HT-29 (cell line): ENCODE results near the gene CXCL5. TPM values are rescaled to one million over a fixed set of nuclear protein-coding genes. Genes with fewer than 3 reads are reported as not detected.

Experiments used
- DNase-seq: peaks from one replicate; pipeline ENCODE4 v3.0.0-alpha.2; 2015; ENCODE audit warnings: low spot score
- total RNA-seq: library from RNA; depleted of rRNA; stranded (reverse); fragments of >200 nt; shearing (Covaris generic); gene quantifications from 2 replicates; pipeline ENCODE4 v1.2.3, GENCODE V29; 2014; rRNA removed

The CXCL5 gene
- not detected in 2 replicates for total RNA-seq

DNA sequence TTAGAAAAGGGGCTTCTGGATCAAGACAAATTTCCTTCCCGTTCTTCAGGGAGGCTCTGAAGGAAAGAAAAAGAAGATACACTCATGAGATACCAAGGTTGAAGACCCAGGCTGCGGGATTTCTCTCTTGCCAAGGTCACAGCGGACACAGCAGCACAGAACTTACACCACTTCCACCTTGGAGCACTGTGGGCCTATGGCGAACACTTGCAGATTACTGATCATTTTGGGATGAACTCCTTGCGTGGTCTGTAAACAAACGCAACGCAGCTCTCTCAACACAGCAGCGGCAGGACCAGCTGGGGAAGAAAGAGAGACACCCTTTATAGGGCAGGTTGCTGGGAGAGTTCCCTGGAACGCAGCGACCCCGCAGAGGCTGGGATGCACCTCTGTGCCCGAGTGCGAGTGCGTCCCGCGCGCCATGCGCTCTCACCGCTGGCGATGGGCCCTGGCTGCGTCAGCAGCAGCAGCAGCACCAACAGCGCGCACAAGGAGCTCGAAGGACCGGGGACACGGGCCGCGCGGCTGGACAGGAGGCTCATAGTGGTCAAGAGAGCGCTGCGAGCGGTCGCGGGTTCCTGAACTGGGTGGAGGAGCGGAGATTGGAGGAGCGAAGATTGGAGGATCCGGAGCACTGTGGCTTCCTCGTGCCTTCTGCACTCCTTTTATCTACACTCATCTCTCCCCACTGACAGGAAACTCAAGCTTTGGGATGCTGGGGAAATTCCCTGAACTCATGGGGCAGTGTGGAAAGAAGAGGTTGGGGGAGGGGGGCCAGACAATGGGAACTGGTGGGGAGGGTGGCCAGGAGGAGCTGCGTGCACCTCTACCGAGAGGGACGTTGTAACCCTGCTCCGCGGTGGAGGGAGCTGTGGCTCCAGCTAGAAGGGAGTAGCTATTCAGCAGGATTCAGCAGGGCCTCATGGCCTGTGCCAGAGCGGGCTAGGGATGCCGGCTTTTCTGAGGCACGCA is at the start of gene CXCL5:
TSS of gene CXCL5 (minus strand) at position 638 of the 972 bp plus-strand sequence. CDS start at position 542, 96 bp downstream.
- no peak for DNase-seq

DNA sequence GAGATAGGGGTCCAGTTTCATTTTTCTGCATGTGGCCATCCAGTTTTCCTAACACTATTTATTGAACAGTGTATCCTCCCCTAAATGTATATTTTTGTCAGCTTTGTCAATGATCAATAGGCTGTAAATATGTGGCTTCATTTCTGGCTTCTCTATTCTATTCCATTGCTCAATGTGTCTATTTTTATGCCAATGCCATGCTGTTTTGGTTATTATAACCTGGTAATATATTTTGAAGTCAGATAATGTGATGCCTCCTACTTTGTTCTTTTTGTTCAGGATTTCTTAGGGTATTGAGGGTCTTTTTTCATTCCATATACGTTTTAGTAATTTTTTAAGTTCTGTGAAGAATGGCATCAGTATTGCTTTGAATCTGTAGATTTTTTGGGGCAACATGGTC is 48.7 kb upstream of the CXCL5 start:
- no peak for DNase-seq

DNA sequence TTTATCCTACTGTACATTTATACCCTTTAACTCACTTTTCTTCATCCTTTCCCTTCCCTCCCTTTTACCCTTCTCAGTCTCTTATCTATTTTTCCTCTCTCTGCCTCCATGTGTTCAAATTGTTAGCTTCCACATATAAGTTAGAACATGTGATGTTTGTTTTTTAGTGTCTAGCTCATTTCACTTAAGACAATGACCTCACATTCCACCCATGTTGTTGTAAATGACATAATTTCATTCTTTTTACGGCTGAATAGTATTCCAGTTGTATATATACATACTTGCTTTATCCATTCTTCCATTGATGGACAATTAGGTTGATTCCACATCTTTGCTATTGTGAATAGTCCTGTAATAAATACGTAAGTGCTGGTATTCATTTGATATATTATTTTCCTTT is 47.3 kb upstream of the CXCL5 start:
- no peak for DNase-seq

DNA sequence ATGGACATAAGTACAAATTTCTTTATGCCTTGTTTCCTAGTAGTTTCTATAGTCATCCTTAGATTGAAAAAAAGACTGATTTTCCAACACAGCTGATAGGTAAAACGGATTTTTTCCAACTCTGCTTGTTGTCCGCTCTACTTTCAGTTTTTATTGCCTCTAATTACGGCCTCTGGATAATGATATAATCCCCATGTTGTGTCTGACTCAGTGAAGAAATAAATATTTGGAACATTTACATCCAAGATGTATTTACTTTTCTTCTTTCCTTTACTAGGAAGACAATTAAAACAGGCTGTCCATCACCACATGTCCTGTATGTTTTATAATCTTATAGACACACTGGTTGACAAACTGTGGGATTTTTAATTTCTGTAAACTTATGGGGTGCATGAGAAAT is 46.8 kb upstream of the CXCL5 start:
- DNase-seq: no peak

DNA sequence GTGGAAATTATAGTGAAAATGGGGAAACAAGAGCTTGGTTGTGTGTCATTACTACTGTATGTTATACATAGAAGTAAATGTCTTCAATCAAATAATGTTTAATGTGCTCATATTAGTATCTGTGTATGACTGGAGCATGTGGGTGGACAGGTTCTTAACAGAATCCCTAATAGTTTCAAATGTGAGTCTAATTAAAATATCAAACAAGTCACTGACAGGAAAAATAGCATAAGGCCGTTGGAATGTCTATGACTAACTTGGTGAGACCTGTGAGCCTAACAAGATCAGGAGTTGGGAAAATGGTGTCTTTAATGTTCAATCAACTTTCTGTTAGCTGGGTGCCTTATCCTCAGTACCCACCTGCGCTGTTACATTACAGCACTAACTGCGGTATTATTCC is 46.2 kb upstream of the CXCL5 start:
- DNase-seq: no peak

DNA sequence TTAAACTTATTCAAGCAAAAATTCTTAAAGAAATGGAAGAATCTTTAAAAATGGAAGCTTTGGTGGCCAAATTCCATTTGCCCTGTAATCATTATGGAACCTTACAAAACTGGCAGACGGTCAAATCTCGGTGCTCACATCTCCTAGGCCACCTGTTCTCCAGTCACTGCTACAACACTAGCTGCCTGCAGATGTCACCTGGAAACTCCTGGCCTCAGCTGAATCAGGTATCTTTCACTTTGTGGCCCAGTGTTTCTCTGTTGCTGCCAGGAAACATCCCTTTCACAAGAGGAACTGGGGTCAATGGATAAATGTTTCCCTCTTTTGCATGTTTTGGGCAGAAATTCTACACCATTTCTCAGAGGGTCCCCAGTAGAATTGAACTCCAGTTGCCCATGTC is 44.2 kb upstream of the CXCL5 start:
- peak; percentile 63 for DNase-seq

DNA sequence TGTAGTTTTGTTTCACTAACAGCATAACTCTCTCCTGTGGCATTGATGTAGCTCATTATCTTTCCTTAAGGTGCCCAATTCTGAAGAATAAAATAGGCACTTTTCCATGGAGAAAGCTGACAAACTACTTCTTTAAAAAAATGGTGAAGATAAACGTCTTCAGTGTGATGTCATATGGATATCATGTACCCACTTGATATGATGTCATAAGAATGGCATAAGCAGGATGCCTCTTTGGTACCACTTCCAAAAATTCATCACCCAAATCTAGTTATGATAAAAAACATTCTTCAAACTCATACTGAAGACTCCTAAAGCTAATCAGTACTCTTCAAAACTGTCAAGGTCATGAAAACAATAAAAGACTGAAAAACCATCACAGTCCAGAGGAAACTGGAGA is 42.9 kb upstream of the CXCL5 start:
- DNase-seq: no peak

DNA sequence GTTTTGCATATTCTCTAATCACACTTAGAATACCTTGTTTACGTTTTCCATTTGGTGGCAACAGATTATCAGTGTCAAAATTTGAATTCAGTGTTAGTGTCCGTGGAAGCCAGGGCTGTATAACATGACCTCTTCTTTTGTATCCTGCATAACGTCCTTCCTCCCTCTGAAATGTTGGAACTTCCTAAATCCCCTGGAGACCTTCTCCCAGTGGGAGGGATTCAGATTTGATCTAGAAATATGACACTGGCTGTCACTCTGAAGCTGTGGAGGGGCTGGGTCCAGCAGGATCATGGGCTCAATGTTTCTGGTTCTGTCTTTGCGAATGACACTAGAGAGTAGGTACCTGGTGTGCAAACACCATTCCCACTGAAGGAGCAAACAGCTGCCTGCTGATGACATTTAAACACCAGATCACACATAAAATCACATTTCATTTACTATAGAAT is 40.9 kb upstream of the CXCL5 start:
- no peak for DNase-seq

DNA sequence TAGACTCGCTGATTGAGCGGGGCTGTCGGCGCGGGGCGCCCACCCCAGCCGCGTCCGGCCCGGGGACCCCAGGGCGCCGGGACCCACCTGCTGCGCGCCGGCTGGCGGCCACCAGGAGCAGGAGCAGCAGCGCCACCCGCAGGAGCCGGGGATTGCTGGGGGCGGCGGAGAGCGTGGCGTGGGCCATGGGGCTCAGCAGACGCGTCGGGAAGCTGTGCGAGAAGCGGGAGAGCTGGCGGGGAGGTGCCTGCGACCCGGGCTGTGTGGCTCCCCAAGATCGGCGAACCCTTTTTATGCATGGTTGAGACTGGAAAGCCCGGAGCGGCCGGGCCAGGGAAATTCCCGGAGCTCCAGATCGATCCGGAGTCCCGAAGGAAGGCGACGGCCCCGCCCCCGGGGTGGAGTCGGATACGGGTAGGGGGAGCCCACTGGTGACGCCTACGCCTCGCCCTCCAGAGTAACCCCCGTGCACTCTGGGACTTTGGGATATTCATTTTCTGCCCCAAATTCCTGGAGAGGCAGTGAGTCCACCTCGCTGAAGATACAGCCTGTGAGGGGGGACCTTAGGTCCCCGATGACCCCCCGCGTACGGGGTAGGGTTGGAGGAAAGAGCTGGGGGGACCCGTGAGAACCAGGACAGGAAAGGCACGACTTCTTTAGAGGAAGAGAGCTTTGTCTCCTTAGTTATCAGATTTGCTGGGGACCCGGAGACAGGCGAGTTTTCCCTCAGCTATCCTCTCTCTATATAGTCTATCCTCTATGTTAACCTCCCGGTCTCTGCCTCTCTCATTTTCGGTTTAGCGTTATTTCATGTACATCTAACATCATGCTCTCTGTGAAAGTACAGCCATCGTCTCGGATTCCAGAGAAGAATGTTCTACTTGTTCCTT is 40.2 kb upstream of the CXCL5 start, which contains the start of gene CXCL3:
TSS of gene CXCL3 (minus strand) at position 265 of the 890 bp plus-strand sequence. CDS start at position 187, 78 bp downstream.
- DNase-seq: peak; percentile 54

DNA sequence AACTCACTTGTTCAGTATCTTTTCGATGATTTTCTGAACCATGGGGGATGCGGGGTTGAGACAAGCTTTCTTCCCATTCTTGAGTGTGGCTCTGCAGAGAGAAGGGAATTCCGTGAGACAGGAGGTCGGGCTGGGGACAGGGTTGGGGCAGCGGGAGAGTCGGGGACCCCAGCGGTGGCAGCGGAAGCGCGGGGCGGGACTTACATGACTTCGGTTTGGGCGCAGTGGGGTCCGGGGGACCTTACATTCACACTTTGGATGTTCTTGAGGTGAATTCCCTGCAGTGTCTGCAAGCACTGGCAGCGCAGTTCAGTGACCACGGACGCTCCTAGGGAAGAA is 39.6 kb upstream of the CXCL5 start:
- DNase-seq: peak; percentile 27

DNA sequence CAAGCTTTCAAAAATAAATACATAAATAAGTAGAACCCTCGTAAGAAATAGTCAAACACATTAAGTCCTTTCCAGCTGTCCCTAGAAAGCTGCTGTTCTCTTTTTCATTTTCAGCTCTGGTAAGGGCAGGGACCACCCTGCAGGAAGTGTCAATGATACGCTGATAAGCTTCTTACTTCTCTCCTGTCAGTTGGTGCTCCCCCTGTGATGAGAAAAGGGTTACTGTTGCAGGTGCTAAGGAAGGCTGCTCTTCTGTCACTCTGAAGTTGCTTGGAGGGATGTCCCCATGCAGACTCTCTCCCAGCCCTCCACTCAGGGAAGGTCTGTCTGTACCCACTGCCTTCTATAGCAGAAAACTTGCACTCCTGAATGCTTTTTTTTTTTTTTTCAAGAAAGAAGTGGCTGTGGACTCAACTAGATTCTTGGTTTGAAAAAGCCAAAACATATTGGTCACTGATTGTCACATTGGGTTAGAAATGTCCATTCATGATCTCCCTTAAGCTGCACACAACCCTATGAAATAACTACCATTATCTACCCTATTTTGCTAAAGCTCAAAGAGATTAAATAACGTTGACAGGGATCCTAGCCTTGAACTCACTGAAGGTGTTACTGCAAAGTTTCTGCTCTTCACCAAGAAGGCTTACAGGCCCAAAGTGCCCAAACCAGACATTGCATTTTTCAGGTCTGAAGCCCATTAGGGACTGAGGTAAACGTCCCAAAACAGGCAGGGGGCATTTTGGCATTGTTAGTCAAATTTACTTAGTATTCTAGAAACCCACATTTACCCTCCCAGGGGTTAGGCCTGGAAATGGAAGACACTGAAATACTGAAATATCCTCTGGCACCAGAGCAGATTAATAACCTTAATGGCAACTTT is 38.8 kb upstream of the CXCL5 start:
- no peak for DNase-seq

DNA sequence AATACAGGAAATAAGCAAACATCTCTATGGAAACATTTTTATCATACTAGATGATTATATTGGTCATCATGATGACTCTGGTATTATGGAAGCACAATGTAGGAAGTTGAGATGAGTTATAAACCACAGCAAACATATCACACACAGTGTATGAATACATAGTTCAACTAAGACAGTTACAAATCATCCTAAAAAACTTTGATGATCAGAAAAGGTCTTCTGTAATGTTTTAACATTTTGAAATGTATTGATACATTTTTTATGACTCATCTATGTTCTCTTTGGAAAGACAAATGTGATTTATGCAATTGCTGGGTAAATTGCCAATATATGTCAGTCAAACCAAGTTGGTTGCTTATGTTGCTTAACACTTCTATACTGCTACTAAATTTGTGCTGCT is 35.3 kb upstream of the CXCL5 start:
- no peak for DNase-seq

DNA sequence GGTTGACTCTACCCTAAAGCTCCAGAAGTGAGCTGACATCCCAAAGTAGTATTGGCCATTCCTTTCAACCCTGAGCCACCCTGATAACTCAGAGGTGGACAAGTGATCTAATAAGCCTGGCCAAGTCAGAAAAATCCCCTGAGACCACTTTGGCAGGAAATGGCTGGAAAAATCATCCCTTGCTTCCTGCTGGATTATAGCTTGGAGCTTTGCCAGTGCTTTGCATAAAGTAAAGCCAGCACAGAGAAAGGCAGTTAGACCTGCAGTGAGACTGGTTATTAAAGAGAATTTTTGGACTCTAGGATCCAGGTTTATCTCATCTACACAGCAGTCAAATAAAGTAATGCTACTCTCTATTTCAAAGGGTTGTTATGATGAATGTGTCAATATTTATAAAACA is 33.6 kb upstream of the CXCL5 start:
- no peak for DNase-seq

DNA sequence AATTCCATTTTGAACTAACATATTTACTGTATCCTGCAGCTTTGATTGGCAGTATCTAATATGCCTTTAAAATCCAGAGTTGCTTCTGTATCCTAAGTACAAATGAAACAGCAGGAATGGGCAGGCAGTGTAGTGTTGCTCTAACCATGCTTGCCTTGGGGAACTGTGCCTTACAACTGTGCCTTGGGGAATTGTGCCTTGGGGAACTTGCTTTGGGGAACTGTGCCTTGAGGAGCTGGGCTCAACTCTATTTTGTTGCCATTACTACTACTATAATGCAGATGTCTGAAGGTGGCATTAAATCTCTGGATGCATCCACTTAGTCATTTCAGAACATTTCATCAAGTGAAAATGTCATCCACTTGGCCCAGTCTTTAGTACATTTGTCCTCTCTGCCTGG is 33.1 kb upstream of the CXCL5 start:
- no peak for DNase-seq

DNA sequence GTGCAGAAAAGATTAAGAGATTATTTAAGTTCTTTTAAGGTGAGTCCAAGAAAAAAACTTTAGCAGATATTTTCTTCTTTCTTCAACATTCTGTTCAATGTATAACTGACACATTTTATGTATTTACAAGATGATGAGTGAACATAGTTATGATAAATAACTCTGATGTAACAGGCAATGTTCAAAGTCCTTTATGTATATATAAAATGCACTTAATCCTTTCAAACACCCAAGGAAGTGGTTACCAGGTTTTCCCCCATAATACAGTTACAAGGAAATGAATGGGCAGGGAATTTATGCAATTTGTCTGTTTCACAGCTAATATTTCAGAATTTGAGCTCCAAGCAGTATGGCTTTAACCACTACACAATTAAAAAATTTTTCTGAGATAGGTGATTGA is 31.8 kb upstream of the CXCL5 start:
- no peak for DNase-seq

DNA sequence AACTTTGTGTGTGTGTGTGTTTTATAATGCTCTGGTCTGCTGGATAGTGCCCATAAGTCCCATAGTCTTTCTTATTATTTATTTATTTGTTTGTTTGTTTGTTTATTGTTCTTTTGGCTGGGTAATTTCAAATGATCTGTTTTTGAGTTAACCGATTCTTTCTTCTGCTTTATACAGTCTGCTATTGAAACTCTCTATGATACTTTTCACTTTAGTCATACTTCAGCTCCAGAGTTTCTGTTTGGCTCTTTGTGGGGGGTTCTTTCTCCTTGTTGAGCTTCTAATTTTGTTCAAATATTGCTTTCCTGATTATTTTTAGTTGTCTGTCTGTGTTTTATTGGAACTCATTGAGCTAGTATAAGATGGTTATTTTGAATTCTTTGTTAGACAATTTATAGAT is 30.0 kb upstream of the CXCL5 start:
- DNase-seq: no peak

DNA sequence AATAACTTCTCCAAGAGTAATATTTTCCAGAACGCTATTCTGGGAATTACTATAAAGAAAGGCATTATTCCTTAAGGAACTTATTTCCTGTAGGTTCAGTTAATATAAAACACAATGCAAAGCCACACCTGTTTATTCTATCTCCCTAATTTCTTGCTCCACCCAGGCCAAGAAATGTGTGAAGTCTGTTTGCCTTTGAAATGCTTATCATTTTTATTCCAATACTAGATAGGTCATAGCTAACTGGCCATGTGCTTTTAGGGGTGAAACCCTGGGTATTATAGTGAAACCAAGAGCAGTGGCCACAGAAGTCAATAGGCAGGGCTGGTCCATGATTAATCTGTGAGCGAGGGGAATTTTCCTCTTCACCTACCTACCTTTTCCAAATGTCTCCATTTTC is 25.2 kb upstream of the CXCL5 start:
- DNase-seq: peak; percentile 78

DNA sequence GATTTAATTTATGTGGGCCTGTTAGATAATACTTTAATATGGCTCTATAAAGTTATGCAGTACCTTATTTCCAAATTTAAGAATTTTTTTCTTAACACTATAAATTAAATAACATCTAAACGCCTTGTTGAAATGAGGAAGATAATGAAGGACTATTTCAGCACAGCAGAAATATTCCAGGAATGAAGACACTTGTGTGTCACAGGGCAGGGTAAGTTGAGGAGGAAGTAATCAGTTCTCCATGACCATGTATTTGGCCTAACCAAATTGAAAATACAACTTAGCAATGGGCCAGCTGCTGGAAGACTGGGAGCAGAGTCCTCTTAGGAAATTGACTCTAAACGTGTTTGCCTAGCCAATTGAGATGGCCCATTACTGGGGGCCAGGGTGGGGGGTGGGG is 23.1 kb upstream of the CXCL5 start:
- DNase-seq: no peak

DNA sequence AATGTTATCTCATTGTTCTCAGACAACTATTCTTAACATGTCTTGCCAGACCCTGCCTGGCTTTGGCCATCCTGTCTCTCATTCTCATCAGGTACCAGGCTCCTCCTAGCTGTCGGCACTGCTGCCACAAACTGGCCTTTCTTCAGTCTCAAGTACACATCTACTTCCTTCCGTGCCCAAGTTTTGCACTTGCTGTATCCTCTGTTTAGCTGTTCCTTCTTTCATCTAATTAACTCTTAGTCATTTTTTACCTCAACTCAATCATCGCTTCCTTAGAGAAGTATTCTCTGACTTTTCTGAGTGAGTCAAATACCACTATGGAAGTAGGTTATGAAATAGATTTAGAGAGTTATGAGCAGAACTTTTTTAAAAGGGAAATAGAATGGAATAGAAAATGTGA is 20.3 kb upstream of the CXCL5 start:
- no peak for DNase-seq

DNA sequence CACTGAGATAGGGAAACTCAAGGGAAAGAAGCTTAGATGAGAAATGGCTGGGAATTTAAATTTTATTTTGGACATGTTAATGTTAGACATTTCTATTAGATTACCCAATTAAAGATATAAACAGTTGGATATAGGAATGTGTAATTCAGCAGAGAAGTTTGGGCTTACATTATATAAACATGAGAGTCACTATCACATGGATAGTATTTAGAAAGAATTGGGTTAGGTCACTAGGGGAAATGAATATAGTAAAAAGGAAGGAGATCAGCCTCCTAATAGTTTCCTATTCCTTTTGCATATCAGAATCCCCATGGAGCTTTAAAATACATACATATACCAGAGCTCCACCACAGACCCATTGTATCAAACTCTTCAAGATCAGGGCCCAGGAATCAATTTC is 19.6 kb upstream of the CXCL5 start:
- DNase-seq: no peak

DNA sequence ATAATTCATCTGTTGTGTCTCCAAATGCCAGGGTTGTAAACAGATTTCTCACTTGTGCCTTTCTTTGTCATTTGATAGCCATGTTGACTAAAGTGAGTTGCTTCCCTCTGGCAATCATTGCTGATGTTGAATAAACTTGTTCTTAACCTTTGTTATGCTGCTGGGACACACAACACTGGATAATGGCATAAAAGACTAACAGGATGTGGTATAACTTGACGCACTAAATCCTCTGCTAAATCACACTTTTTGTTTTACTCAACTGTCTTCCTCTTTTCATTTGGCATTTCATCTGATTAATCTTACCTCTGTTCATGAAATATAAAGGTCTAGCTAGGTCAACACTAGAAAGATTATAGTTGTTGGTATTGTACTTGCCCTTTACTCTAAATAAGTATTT is 17.6 kb upstream of the CXCL5 start:
- no peak for DNase-seq
